H4 (cell line): ENCODE results near the gene MPHOSPH10. TPM values are rescaled to one million over a fixed set of nuclear protein-coding genes. Genes with fewer than 3 reads are reported as not detected.
A peak's percentile ranks its signal among the peaks of the same experiment; 100 is the strongest.
"Not testable (repeated sequence)": the region's sequence is repeated elsewhere in the genome, so short reads cannot be mapped to it uniquely, and the experiment has no call there.

Experiments
- DNase-seq: peaks from one replicate; pipeline ENCODE4 v3.0.0-alpha.2; 2015; ENCODE audit warnings: low spot score
- total RNA-seq: library from RNA; depleted of rRNA; stranded (reverse); fragments of >200 nt; shearing (Covaris generic); gene quantifications from 2 replicates; pipeline ENCODE4 v1.2.3, GENCODE V29; 2014; rRNA removed

Gene MPHOSPH10
- 21.6 and 27.7 TPM in 2 replicates for total RNA-seq

DNA sequence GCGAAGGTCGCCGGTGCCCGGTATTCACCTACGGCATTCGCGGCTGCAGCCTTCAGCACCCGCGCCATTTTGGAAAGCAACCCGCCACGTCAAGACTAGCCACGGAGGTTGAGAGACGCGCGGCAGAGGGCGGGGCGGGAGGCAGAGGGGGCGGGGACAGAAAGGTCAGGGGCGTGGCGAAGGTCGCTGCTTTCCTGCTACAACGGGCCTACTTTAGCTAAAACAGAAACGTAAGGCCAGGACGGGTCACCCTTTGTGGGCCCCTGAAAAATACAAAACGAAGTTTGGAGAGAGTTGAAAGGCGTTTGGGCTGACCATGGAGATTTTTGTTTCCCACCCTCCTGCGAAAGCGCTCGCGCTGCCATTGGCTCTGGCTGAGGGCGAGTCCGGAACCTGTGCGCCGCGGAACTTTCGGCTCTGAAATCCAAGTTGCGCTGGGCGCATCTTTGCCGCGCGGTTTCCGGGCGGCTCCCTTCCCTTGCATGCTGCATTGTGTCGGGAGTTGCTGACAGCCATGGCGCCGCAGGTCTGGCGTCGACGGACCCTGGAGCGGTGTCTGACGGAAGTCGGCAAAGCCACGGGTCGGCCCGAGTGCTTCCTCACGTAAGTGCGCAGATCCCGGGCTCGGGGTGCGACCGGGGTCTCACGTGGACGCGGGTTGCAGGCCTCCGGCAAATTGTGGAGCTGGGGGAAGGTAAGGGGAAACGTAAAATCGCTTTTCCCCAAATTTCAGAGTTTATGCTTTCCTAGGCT lies at the start of gene MPHOSPH10, which contains the start of gene MCEE:
Gene MPHOSPH10, plus strand, starts transcription at position 483 of the 753 bp plus-strand sequence. Its CDS starts 32 bp downstream, at position 515.
Gene MCEE, minus strand, starts transcription at position 78 of the 753 bp plus-strand sequence. Its CDS starts 10 bp downstream, at position 68.
- DNase-seq: peak; percentile 84

DNA sequence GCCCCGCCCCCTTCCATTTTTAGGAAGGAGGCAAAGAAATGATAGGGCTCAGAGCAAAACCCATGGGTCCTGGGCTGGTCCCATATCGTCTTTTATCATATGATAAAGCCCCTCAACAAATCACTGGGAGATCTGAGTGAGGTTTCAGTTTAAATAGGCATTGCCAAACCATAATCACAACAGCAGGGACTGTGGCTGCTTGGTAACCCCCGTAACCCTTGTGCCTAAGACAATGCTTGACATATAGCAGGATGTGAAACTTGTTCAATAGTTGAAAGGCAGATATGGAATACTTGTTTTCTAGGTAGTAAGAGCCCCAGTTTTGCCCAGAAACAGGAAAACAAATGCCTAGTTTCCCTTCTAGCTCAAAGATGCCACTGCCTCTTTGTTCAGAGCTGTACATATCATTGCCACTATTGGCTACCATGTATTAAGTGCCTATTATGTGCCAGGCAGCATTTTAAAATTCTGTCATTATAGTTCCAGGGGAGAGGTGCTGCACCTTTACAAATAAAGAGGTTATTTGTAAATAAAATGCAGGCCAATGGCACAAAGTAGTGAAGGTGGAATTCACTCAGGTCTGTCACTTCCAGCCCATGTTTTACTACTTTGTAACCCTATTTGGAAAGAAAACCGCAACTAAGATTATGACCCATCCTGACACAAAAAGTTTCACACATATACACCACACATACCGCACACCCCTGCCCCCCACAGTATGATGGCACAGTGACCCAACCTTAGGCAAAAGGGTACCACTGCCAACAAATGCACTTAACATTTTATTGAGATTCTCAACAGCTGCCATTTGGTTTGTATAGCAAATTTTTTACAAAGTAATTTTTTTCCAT lies 47.8 kb upstream of the MPHOSPH10 start:
- DNase-seq: no peak

GRCh38 chr2:71083297-71083696 lies 47.1 kb upstream of the MPHOSPH10 start:
- DNase-seq: not testable (repeated sequence)

DNA sequence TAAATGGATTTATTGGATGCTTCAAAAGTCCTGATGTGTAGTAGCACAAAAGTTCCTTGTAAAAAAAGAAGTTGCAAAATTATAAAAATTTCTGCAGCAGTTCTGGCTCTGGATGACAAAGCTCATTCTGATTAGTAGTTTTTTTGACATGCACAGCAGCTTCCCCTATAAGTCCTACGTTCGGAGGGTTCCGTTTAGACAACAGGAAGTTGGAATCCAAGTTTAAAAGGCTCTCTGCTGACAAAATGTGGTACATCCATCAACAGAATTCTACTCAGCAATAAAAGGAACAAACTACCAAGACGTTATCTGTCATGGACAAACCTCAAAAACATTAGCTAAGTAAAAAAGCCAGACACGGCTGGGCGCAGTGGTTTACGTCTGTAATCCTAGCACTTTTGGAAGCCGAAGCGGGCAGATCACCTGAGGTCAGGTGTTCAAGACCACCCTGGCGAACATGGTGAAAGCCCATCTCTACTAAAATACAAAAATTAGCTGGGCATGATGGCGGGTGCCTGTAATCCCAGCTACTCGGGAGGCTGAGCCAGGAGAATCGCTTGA lies 46.6 kb upstream of the MPHOSPH10 start:
- DNase-seq: not testable (repeated sequence)

- DNase-seq: not testable (repeated sequence)
Observed at GRCh38 chr2:71085325-71086003, 45.0 kb upstream of the MPHOSPH10 start.

DNA sequence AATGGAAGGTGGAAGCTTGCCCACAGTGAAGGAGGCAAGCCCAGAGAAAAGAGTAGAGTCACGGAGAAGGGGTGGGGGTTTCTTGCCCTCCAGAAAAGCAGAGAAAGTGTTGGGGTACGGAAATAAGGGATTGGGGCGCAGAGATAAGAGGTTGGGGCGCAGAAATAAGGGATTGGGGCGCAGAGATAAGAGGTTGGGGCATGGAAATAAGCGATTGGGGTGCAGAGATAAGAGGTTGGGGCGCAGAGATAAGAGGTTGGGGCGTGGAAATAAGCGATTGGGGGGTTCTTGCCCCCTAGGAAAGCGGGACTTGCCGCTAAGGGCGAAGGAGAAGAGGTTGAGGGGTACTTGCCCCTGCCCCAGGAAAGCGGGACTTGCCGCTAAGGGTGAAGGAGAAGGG lies 41.0 kb upstream of the MPHOSPH10 start:
- not testable (repeated sequence) for DNase-seq

GRCh38 chr2:71091808-71092207 lies 38.6 kb upstream of the MPHOSPH10 start:
- DNase-seq: not testable (repeated sequence)

DNA sequence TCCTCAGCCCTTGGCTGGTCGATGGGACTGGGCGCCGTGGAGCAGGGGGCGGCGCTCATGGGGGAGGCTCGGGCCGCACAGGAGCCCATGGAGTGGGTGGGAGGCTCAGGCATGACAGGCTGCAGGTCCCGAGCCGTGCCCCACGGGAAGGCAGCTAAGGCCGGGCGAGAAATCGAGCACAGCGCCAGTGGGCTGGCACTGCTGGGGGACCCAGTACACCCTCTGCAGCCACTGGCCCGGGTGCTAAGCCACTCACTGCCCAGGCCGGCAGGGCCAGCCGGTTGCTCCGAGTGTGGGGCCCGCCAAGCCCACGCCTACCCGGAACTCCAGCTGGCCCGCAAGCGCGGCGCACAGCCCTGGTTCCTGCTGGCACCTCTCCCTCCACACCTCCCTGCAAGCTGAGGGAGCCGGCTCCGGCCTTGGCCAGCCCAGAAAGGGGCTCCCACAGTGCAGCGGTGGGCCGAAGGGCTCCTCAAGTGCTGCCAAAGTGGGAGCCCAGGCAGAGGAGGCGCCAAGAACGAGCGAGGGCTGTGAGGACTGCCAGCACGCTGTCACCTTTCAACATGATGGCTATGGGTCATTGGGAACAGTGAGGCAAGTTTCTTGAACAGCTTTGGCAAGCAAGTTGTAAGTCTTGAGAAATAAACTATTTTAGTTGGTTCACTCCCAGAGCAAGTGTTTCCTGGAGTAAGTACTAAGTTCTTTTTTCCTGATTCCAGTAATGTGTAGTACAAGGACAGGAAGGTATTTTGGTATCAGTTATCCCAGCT lies 37.8 kb upstream of the MPHOSPH10 start:
- DNase-seq: not testable (repeated sequence)

DNA sequence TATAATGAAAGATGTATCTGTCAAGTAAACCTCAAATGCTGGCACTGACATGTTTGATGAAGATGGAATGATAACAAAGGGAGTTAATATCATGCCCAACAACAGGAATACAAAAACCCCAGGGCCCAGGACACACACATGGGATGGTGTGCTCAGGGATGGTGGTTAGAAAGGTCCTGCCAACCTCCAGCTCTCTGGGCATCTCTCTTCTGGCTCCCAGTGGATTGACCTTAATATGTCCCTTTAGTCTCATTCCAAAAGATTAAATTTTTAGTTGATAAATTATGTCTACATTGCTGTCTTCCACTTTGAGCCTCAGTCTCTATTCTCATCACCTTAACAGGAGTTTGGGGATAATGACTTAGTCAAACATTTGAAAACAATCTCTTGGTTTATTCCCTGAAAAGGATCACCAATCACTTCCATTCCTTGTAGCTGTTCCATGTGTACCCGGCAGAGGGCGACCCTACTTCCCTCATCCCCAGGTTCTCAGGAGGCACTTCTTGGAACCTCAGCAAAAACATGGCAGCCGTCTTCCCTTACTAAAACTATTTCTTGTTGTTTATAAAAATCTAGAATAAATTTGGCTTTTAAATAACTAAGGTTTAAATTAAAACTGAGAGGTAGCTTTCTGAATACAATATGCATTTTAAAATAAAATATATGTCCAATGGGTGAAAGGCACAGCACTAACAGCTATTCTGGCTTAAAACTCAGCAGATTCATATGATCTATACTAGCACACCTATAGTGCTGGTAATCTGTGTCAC lies 30.1 kb upstream of the MPHOSPH10 start:
- peak; percentile 63 for DNase-seq

- DNase-seq: peak; percentile 70
Observed at GRCh38 chr2:71101656-71102055, 28.8 kb upstream of the MPHOSPH10 start.

DNA sequence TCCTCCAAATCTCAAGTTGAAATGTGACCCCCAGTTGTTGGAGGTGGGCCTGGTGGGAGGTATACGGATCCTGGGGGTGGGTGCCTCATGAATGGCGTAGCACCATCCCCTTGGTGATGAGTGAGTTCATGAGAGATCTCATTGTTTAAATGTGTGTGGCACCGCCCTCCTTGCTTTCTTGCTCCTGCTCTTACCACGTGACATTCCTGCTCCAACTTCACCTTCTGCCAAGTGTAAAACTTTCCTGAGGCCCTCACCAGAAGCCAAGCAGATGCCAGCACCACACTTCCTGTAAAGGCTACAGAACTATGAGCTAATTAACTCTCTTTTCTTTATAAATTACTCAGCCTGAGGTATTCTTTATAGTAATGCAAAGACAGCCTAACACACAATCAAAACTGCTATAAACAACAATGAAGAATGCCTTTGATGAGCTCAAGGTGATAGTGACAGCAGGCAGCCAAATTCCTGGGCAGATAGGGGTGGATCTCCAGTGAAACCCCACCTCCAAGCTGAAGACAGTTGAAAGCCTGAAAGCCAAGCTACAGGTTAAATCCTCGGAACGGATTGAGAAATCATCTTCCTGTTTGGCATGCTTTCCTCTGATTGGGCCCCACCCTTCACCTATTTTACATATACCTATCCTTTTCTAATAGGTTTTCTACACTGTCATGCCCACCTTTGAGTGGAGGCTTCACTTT lies 27.3 kb upstream of the MPHOSPH10 start:
- no peak for DNase-seq

GRCh38 chr2:71103809-71104208 lies 26.6 kb upstream of the MPHOSPH10 start:
- DNase-seq: no peak

DNA sequence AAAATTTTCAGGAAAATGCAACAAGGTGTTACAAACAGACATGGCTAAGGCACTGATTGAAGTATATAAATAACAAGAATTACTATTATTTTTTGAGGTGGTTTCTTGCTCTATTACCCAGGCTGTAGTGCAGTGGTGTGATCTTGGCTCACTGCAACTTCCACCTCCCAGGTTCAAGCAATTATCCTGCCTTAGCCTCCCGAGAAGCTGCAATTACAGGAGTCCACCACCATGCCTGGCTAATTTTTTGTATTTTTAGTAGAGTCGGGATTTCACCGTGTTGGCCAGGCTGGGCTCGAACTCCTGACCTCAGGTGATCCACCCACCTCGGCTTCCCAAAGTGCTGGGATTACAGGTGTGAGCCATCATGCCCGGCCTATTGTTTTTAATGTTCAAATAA lies 24.0 kb upstream of the MPHOSPH10 start:
- DNase-seq: not testable (repeated sequence)

GRCh38 chr2:71108091-71108490 lies 22.3 kb upstream of the MPHOSPH10 start:
- no peak for DNase-seq

GRCh38 chr2:71113843-71114242 lies 16.6 kb upstream of the MPHOSPH10 start:
- no peak for DNase-seq

GRCh38 chr2:71117063-71117462 lies 13.4 kb upstream of the MPHOSPH10 start:
- no peak for DNase-seq

GRCh38 chr2:71120195-71120594 lies 10.2 kb upstream of the MPHOSPH10 start:
- DNase-seq: no peak

GRCh38 chr2:71121479-71121878 lies 9.0 kb upstream of the MPHOSPH10 start:
- no peak for DNase-seq
